Neural progenitor cell (in vitro differentiated cells): ENCODE results near the gene GLCCI1.

Experiments
- EZH2 ChIP-seq: fragments of 200-600 bp; sonication (generic); IDR thresholded peaks from 2 replicates; pipeline ENCODE4 v1.6.1; 2017; ENCODE audit warnings: antibody characterized with exemption, mild to moderate bottlenecking, moderate library complexity
- TF ChIP-seq, protein P1 (sequence below): fragments of 200-600 bp; sonication (generic); IDR thresholded peaks from 2 replicates; pipeline ENCODE4 v1.5.1; 2017; ENCODE audit warnings: antibody characterized with exemption, mild to moderate bottlenecking

DNA sequence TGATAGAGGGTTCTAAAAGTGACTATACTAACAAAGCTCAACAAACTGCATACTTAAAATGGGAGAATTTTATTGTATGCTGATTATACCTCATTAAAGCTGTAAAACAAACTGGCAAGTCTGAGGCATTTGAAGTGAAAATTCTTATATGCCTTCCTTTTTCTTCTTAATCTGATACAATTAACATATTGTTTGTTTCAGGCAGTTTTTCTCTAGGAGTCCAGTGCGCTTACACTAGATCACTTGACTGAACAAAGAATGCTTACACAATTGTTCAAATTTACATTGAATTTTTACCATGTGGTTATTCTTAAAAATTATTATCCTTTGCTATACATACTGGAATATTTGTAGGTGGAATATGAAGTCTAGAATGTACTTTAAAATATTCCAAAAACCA lies 89.0 kb downstream of the GLCCI1 start:
- TF ChIP-seq, protein P1, sequence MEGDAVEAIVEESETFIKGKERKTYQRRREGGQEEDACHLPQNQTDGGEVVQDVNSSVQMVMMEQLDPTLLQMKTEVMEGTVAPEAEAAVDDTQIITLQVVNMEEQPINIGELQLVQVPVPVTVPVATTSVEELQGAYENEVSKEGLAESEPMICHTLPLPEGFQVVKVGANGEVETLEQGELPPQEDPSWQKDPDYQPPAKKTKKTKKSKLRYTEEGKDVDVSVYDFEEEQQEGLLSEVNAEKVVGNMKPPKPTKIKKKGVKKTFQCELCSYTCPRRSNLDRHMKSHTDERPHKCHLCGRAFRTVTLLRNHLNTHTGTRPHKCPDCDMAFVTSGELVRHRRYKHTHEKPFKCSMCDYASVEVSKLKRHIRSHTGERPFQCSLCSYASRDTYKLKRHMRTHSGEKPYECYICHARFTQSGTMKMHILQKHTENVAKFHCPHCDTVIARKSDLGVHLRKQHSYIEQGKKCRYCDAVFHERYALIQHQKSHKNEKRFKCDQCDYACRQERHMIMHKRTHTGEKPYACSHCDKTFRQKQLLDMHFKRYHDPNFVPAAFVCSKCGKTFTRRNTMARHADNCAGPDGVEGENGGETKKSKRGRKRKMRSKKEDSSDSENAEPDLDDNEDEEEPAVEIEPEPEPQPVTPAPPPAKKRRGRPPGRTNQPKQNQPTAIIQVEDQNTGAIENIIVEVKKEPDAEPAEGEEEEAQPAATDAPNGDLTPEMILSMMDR: no peak
- no peak for TF ChIP-seq EZH2
